GM19455 (cell line): ENCODE measurements around the gene UCP2.

ENCODE experiments used
- ATAC-seq: cut with Tn5 transposase; IDR thresholded peaks from one replicate; pipeline ENCODE4 v1.9.1; 2021; ENCODE audit not compliant: unreplicated experiment

Gene UCP2

DNA sequence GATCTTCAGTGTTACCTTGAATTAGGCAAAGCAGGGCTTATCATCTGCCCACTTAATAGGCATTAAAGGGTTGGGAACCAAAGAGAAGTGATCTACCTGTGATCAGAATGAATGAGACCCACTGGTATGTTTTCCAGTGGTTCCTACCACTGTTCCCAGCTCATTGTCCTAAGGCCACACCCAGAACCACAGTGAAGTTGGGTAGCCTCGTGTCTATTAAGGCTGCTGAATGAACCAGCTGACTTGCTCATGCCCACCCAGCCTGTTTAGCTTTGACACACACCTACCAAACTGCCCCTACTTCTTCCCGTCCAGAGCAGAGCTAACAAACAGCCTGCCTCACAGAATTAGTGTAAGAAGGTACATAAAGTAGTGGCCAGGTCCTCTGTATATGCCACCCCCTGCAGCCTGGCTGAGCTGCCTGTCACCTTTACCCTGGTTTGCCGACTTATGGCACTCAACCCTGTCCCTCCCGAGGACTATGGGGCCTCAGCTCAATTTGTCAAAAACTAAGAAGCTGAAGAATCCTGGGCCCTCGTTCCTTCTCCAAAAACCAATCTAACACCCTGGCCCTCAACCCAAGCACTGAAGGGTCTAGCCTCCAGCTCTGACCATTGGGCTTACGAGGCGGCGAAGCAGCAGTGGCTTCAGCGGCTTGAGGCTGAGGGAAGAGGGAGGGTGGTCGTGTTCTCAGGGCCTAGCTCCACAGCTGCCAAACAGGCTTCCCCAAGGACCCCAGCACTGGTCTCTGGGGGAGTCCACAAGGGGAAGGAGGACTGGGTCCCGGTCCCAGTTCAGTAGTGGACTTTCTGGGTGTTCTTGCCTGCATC lies 9.8 kb downstream of the UCP2 start:
- ATAC-seq: no peak

DNA sequence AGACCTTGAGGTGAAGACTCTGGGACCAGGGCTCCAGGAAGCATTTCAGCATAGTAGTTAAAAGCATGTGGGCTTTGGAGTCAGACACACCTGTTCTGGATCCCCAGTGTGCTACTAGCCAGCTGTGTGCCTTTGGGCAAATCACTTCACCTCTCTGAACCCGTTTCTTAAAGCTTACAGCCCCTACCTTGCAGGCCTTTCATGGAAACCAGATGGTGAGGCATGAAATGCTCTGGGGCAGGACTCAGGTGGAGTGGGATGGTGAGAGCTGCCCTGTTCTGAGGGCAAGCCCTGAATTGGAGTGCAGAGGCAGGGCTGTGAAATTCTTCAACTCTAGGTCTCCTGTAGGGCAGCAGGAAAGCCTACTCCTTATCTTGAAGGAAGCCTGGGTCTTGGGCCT lies 10.5 kb downstream of the UCP2 start:
- no peak for ATAC-seq

DNA sequence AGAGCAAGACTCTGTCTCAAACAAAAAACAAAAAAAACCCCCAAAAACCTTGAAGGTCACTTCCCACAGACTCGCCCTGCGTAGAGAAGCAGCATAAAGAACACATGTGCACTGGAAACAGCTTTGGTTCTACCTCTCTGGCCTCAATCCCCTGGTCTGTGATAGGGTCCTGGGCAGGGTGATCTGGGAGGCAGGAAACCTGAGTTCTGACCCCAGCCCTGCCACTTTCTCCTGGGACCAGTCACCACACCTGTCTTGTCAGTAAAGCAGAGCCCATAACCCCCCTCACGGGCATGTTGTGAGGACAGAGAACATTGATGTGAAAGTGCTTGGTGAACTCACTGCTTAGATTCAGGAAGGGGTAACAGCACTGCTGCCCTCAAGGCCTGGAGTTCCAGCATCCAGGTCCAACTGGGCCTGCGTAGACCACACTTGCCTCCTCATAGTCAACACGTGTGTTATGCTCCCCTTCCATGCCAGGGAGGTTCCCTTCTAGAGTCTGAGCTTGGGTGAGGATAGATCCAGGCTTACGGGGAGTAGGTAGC lies 11.4 kb downstream of the UCP2 start:
- no peak for ATAC-seq

DNA sequence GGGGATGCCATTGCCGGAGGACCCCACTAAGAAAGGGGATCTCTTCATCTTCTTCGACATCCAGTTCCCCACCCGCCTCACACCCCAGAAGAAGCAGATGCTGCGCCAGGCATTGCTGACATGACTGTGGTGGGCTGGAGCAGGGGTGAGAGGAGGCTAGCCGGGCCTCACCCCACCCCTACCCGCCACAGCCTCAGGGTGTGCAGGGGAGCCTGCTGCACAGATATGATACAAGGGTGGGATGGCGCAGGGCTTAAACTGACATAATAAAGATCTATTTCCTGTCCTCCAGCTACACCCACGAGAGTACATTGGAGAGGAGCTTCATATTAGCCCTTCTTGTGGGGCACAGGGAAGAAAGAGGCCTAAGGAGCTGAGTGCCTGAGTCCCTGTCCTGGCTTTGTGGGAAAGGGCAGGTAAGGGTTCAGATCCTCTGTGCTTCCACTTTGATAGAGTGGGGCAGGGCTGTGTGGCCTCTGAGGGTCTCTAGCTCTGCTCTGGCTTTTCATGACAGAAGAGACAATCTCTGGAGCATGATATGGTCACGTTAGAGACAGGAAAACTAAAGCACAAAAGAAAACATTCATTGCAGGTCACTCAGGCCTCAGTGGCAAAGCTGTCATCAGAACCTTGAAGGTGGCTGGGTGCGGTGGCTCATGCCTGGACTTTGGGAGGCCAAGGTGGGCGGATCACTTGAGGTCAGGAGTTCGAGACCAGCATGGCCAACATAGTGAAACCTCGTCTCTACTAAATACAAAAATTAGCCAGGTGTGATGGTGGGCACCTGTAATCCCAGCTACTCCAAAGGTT lies 12.4 kb downstream of the UCP2 start:
- no peak for ATAC-seq

DNA sequence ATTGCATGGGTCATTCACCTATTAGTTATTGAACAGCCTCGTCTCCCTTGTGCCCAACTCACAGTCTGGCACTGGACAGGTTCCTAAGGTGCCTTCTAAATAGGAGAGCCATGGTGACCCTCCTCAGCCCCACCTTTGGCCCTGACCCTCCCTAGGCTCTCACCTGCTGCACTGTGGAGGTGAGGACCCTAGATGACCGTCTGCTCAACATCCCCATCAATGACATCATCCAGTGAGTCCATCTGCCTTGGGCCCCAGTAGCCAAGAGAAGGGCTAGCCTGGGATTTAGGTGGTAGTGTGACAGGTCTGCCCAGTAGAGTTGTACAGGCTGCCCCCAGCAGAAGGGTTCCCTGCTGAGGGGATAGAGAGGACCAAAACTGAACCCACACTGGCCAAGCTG lies 13.6 kb downstream of the UCP2 start:
- ATAC-seq: no peak

DNA sequence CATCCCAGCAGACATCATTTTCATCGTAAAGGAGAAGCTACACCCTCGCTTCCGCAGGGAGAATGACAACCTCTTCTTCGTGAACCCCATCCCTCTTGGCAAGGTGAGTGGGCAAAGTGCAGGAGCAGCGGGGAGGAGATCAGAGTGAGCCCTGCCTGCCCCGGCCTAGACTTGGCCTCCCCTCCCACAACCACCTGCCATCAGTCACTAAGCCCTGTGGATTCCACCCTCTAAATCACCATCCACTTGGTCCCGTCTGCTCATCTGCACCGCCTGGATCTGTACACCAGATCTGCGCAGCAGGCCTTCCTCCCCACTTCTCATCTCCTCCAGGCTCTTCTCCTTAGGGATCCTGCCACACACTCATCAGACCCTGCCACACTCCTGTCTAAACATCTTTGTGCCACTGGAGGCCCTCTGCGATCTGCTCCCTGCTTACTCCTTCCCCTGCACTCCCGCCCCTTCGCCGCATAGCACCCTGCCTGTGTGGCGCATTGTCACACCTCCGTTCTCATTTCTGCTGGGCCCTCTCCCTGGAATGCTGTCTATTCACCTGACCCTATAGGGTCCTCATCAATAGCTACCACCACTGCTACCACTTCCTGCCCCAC lies 14.2 kb downstream of the UCP2 start:
- ATAC-seq: no peak

DNA sequence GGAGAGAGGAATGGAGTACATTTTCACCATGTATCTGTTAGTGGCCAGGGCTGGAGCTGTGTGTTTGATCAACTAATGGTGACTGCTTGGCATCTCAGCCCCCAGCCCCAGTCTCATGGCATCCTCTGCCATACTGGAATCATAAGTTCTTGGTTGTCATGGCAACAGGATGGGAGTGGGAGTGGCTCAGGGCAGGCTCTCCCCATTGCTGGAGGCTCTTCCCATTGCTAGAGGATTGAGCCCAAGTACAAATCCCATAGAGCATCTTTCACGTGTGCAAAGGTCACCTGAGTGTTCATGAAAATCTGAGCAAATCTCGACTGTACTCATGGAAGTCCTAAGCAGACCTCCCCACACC lies 16.9 kb downstream of the UCP2 start:
- no peak for ATAC-seq

DNA sequence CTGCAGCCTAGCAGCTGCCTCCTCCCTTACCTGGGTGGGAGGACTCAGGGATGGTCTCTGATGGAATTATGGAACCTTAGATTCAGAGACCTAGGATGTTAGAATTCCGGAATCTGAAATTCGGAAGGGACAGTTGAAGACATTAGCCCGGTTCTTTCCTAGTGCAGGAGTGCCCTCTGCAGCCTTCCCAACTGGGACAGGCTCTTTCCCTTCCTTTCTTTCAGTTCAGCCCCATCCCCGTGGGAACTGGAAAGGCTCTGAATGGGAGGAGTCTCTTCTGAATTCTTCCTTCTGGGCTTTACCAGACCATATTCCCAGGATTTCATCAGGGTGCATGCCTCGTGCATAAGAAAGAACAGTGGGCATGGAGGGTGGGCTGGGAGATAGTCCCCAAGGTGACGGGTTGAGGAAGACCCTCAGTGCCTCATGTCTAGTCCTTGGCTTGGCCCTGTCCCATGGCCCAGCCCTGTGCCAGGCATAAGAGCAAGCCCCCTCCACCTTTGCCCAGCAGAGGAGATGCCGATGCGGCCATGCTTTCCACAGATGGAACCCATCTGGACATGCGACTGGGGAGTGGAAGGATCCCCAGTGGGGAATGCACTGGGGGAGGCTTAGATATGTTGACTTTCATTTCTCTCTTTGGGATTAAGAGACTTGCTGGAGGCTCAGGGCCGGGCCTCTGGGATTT lies 17.4 kb downstream of the UCP2 start:
- no peak for ATAC-seq

DNA sequence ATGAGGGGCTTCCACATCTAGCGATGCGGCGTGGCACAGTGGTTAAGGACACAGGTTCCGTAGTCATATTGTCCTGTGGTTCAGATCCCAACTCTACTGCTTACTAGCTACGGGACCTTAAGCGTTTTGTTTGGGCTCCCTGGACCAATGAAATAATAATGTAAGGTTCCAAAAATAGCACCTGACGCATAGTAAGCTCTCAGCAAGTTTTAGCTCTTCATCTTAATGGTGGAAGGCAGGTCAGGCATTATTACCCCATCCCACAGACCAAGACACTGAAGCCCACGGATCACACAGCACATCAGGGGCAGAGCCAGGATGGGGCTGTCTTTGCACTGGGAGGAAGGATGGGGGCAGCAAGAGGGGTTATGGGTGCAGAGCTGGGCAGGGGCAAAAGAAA lies 18.8 kb downstream of the UCP2 start:
- ATAC-seq: no peak

DNA sequence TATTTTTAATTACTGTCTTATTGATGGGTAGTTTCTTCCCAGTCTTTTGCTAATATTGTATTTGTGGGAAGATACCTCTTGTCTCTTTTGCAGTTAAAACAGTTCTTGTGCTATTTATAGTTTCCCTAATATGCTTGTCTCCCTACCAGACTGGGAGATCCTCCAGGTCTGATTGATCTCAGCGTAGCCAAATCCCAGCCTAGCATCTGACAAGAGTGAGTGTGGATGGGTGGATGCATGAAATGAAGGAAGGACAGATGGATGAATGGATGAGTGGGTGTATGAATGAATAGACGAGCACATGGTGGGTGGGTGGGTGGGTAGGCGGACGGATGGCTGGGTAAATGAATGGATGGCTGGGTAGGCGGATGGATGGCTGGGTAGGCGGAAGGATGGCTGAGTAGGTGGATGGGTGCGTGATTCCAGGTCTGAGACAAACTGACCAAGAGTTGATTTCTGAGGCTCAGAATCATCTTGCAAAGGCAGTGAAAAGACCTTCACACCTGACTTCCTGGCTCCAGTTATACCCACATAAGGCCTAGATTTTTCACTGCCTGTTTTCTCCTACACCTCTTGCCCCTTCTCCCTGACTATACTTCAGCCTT lies 20.4 kb downstream of the UCP2 start:
- ATAC-seq: no peak

DNA sequence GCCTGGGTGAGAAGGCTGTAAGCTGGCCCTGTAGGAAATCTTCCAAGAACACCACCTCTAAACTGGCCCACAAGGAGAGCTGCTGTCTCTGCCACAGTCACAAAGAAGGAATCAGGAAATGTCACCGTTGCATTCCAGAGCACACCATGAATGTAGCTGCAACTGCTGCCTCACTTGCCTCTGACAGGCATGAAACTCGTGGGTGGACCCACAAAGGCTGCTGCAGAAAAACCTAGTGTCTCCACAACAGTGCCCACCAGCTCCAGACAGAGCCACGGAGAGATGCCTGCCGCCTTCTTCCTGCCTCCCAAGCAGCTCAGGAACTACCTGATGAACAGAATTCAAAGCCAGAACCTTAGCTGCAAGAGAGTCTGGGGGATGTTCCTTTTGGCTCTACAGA lies 21.3 kb downstream of the UCP2 start:
- no peak for ATAC-seq

DNA sequence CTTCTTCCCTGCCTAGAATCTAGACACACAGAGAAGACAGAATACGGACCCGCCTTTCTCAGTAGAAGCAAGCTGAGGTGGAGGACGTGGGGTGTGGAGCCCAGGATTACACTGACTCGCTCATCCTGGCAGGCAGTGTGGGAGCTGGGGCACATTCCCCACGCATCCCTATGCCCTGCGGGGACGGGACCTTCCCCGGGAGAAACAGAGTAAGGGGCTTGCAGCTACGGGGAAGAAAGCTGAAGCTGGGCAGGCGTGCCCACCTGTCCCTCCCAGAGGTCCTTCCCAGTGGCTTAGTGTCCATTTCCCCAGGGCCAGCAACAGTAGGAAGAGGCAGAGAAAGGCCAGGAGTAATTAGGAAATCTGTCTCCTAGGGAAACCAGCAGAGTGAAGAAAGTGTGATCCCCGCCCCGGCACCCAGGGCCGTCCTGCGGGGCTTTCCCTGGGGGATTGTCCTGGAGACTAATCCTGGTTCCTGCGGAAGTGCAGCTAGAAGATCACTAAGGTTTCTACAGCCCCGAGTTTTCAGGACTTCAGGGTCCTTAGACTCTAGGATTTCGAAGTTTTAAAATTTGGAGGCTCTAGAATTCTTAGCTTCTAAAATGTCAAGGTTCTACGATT lies 24.0 kb downstream of the UCP2 start:
- no peak for ATAC-seq

DNA sequence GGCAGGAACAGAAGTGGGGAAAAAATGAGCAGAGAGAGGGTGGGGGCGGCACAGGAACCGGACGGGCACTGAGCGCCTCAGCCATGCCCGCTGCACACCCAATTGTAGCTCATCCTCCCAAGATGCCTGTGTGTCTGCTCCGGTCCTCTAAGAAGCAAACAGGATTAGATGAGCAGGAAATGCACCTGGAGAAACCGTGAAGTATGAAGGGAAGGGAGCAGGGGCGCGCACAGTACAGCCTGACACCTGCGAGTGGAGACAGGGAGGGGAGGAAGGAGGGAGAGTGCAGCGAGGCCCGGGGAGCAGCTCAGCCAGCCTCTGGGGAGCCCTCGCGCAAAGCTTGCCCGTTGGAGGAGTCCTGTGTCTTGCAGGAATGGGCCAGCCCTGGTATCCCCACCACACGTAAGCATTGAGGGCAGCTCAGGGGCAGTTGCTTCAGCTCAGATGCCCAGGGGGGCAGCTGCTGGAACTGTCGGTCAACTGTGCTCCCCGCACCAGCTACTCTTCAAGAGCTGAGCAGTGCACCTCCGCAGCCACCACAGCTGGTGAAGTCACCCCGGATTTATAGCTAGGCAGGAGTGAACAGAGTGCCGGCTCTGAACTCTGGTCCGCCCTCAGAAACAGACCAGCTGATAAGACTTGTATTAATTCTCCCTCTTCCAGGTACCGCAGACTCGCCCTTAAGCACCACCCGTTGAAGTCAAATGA lies 24.8 kb downstream of the UCP2 start:
- ATAC-seq: no peak

DNA sequence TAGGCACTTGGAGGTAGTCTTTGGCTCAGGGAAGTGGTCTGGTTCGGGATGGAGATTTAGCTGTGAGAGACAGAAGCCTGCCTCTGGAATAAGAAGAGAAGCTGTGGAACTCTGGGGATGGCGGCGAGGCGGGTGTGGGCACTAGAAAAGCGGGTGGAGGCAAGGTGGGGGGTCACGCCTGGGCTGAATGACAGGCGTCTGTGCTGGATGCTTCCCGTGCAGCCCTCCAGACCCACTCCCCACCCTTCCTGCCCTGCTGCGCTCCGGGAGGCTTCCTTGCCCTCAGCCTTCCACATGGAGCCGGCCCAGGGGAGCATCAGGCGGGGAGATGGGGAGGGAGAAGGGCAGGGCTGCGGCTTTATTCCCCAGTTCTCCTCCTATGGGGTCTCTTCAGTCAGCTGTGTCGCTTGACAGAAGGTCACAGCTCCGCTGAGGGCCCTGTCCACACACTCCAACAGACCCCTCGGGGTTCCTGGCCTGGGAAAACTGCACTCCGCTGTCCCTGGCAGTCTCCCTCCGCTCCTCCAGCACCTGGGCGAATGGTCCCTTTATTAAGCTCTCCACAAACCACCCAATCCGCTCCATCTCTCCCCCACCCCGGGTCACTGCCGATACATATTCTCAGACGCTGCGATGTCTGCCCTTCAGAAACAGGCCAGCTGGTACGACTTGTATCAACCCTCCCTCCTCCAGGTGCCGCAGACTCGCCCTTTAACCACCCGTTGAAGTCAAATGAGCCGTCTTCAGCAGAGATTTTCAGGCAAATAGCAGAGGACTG lies 25.6 kb downstream of the UCP2 start:
- ATAC-seq: no peak

DNA sequence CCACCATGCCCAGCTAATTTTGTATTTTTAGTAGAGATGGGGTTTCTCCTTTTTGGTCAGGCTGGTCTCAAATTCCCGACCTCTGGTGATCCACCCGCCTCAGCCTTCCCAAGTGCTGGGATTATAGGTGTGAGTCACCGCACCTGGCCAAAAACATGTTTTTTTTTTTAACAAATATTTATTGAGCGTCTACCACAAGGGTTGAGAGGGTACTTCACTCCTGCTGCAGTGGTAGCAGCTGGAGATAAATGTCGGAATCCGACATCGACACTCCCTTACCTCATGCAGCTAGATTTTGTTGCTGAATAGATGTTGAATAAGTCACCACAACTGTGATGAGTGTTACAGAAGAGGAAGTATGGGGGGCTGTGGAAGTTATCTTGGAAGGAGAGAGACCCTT lies 30.8 kb downstream of the UCP2 start:
- ATAC-seq: no peak

DNA sequence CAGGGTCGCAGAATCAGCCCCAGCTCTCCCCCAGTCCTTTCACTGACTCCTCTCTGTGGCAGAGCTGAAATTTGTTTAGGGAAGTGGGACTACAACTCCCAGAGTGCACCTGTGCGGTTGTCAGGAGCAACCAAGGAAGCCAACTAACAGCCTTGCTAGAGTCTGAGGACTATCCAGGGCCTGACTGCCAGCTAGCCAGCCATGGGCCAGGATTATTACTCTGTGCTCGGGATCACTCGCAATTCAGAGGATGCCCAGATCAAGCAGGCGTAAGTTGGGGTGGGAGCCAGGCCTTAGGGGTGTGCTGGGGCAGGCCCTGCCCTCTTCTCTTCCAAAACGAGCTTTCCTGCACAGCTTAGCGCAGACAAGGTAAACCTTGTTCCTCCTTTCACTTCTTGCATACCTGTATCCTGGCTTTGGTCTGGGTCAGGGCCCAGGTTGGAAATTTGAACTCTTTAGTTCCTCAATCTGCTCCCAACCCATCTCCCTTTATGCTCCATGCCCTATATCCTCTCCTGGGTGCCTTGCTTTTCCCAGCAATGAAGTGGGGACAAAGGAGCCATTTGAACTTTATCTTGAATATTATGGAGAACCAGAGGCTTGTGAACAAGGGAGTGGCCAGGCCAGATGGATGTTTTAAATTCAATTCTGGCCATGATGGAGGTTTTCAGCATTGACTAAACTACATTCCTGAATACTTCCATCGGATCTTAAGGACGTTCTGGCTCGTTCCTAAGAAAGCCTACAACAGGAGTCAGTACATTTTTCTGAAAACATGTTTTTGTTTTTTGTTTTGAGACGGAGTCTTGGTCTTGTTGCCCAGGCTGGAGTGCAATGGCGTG lies 31.6 kb downstream of the UCP2 start, which contains the start of gene DNAJB13:
DNAJB13 (plus strand) TSS at position 158 of the 842 bp plus-strand sequence; CDS start at position 202, 44 bp downstream.
- no peak for ATAC-seq

DNA sequence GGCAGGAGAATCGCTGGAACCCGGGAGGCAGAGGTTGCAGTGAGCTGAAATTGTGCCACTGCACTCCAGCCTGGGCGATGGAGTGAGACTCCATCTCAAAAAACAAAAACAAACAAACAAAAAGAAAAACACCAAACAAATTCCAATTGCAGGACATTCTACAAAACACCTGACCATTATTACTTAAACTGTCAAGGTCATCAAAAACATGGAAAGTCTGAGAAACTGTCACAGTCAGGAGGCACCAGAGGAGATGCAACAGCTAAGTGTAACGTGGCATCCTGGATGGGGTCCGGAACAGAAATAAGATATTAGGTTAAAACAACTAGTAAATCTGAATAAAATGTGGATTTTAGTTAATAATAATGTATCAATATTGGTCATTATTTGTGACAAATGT lies 32.7 kb downstream of the UCP2 start:
- no peak for ATAC-seq

DNA sequence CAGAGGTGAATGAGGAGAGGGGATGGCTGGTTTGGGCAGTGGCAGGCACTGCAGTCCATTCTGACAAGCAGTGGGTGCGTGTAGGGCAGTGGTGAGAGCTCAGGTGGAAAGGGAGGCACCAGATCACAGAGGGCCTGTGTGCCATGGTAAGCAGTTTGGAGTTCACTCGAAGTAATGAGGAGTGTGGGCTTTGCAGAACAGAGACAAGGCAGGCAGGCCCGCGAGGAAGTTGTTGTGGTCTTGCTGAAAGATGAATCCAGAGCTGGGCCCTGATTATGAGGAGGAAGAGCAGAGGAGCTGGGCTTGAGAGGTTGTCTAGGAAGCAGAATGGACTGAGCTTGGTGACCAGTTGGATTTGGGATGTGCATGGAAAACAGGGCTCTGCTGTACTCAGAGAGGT lies 33.4 kb downstream of the UCP2 start:
- no peak for ATAC-seq
